ENCODE data around the gene ATP1A4.
A peak's percentile ranks its signal among the peaks of the same experiment; 100 is the strongest.

The ATP1A4 gene

DNA sequence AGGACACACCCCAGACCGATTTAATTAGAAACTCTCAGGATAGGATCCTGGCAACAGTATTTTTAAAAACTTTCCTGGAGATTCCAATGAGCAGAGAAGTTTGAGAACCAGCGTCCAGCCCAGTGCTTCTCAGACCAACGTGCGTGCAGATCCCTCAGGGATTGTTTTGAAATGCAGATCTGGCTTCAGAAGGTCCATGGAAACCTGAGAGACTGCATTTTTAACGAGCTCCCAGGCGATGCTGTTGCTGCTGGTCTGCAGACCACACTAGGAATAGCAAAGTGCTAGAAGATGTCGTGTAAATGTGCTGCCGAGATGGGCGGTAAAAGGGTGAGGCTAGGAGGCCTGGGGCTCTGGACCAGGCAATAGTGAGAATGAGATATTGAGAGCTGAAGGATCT is 20.6 kb downstream of the ATP1A4 start:
- DNase-seq (ENCODE audit: low read depth, low spot score) = peak; percentile 70

DNA sequence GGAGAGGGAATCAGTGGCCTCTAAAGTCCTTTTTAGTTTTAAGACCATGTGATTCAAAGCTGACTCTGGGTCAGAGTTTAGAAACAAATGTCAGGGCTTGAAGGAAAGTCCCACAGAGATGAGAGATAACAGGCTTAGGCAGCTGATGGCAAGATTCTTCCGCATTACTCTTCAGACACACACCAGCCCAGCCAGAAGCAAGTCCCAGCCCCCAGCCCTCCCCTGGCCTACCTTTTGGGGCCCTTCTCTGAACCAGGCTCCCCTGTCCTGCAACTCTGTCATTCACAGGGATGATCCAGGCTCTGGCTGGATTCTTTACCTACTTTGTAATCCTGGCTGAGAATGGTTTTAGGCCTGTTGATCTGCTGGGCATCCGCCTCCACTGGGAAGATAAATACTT is 25.8 kb downstream of the ATP1A4 start:
- no peak for DNase-seq (ENCODE audit: low read depth, low spot score)

- no peak for DNase-seq (ENCODE audit: low read depth, low spot score)
Observed at GRCh38 chr1:160177667-160178066, 26.3 kb downstream of the ATP1A4 start.

DNA sequence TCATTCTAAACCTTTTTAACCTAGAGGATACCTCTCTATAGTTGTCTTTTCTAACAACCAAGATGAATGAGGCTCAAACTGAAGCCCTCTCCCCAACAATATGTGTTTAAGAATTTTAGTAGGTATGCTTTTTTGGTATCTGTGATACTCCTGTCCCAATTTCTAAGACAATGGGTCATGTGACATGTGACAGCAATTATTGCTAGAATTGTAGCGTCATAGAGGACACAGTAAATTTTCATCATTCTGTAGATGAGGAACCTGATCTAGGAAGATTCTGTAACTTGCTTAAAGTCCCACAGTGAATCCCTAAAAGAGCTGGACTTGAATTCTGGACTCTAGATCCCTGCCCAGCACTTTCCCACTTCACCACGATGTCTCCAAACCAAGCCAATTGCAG is 27.3 kb downstream of the ATP1A4 start:
- no peak for DNase-seq (ENCODE audit: low read depth, low spot score)

GRCh38 chr1:160179336-160179735 is 27.9 kb downstream of the ATP1A4 start:
- no peak for DNase-seq (ENCODE audit: low read depth, low spot score)

- no peak for DNase-seq (ENCODE audit: low read depth, low spot score)
Observed at GRCh38 chr1:160186246-160186645, 34.8 kb downstream of the ATP1A4 start.

DNA sequence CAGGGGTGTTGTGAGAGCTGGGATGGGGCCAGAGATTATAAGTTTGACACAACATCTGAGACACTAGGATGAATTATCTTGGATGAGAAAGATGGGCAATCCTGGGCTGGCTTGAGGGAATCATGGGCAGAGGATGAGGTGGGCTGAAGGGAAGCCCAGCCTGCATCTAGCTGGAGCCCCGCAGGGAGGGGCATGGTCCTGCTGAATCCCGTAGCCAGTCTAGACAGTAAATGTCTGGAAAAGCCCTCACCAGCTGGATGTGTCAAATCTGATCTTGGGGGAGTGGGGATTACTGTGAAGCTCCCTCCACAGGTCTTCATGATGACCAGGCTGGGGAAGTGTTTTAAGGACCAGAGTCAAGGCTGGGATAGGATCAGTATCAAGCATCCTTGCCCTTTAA is 35.3 kb downstream of the ATP1A4 start:
- DNase-seq (ENCODE audit: low read depth, low spot score) = no peak

- DNase-seq (ENCODE audit: low read depth, low spot score) = no peak
Observed at GRCh38 chr1:160187407-160187806, 36.0 kb downstream of the ATP1A4 start.

DNA sequence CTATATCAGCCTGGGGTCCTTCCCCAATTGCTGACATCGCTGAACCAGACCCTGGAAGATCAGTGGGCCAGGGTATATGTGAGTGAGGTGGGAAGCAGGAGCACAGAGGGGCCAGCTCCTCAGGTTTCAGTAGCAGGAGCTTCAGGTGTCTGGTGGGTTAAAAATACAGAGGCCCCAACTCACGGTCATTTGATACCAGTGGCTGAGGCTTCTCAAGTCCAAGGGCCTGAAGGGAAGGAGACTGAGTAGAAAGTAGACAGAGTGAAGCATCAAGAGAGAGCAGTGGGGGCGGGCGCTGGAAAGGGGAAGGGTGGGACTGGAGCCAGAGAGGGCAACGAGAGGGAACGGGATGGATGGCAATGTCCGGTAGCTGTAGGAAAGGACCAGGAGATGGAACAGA is 36.9 kb downstream of the ATP1A4 start:
- DNase-seq (ENCODE audit: low read depth, low spot score) = no peak

- peak; percentile 86 for DNase-seq (ENCODE audit: low read depth, low spot score)
Observed at GRCh38 chr1:160189649-160190625, 38.5 kb downstream of the ATP1A4 start, which contains the start of gene CASQ1. CASQ1 (plus strand) TSS chr1:160190575; CDS start chr1:160190752, 177 bp downstream.

GRCh38 chr1:160191756-160192155 is 40.4 kb downstream of the ATP1A4 start:
- DNase-seq (ENCODE audit: low read depth, low spot score) = no peak

- peak; percentile 32 for DNase-seq (ENCODE audit: low read depth, low spot score)
Observed at GRCh38 chr1:160192234-160192633, 40.8 kb downstream of the ATP1A4 start.

GRCh38 chr1:160193091-160193819 is 41.9 kb downstream of the ATP1A4 start:
- peak; percentile 94 for DNase-seq (ENCODE audit: low read depth, low spot score)

GRCh38 chr1:160193832-160194736 is 42.7 kb downstream of the ATP1A4 start:
- no peak for DNase-seq (ENCODE audit: low read depth, low spot score)

DNA sequence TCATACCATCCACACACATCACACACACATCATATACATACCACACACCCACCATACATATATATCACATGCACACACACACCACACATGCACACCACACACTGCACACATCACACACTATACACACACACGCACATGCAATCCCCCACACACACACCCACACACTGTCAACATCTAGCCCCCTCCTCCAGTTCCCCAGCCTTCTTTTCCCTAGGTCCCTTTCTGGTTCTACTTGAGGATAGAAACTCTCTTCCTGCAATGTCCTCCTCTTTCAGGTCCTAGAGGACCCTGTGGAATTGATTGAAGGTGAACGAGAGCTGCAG is 43.3 kb downstream of the ATP1A4 start:
- no peak for DNase-seq (ENCODE audit: low read depth, low spot score)

DNA sequence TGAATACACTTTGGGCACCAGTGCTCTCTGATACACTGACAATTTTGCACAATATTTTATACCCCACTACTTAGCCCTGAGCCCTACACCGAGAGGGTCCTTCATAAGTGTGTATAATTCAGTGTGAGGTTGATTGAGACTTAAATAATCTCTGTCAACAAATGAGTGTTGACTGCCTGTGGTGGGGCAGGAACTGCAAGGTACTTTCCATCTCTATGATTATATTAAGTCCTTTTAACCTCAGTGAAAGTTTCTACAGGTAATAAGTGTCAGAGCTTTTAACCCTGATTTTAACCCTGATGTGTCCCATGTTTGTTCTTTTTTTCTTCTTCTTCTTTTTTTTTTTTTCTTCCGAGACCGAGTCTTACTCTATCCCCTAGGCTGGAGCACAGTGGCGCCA is 44.7 kb downstream of the ATP1A4 start:
- DNase-seq (ENCODE audit: low read depth, low spot score) = no peak

- no peak for DNase-seq (ENCODE audit: low read depth, low spot score)
Observed at GRCh38 chr1:160197231-160197630, 45.8 kb downstream of the ATP1A4 start.

DNA sequence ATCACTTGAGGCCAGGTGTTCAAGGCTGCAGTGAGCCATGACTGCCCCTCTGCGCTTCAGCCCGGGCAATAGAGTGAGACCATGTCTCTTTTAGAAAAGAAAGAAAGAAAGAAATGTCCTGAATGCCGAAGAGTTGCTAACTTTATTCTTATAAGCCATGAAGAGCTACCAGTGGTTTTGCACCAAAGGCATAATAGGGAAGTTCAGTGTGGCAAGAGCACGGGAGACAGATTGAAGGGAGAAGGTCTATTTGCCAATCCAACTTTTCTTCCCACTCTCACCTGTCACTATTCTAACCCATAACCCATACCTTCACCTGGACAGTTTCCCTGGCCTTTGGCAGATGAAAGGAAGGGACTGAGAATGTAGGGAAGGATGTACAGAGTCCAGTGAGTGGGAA is 49.4 kb downstream of the ATP1A4 start:
- no peak for DNase-seq (ENCODE audit: low read depth, low spot score)

DNA sequence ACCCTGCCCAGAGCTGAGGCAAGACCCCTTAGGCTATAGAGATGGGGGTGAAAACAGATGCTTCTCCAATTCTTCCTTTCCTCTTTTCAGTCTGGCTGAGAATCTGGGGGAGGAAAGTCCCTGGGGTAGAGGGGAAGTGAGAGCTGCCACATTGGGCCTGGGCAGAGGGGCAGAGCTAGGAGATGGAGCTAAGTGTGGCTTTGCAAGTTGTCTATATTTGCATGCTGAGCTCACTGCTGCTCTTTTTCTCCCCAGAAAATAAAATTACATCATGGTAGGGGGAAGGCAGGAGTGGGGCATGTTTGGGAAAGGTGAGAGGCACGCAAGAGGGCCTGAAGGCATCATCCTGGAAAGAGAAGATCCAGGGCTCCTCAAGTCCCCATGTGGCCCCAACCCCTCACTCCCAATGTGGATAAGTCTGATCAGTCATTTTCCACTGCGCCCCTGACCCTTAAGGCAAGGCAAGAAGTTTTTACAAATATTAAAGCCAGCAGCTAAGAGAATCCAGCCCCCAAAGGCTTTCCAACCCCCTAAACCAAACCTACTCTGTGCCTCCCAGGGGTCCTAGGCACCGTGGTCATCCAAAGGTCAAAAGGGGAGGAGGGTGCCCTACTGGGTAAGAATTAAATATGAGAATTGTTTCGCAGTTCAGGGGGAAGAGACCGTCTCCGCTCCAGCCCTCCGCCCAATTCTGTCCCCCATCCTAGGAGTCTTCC is 53.3 kb downstream of the ATP1A4 start:
- DNase-seq (ENCODE audit: low read depth, low spot score) = no peak

DNA sequence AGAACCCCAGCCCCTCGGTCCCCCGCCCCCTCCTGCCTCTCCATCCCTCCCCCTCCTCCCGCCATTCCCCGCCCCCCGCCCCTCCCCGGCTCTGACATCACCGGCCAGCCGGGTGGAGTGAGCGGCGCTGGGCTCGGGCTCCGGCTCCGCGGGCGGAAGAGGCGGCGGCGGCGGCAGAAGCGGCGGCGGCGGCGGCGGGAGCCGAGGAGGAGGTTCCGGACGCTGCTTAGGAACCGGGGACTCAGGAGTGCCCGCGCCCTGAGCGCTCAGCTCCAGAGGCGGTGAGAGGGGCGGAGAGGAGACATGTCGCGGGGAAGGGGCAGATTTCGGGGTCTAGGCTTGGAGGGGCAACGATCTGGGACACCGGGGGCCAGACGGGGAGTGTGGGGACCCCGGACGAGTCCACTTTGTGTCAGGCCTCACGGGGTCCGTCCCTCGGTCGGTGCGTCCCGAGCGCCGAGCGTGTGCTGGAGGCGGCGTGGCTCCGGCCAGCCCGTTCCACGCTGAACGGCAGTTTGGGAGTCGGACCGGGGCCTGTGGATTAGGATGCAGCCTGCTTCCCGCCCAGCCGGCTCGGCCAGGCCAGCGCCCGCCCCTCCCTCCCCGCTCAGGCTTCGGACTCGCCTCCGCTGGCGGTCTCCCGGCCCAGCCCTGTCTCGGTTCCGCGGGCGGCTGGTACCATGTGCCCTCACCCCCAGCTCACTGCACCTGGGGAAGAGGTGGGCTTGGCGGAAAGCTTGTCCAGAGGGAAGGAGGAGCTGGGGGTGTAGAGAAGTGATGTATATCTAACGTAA is 54.0 kb downstream of the ATP1A4 start, which contains the start of gene PEA15:
TSS of gene PEA15 (plus strand) at position 143 of the 794 bp plus-strand sequence. CDS start 6,161 bp downstream, outside the sequence.
- DNase-seq (ENCODE audit: low read depth, low spot score) = peak; percentile 90

All from astrocyte of the hippocampus (primary cell).